ENCODE measurements around the gene TMIGD3.
A peak's percentile ranks its signal among the peaks of the same experiment; 100 is the strongest.

Gene TMIGD3

DNA sequence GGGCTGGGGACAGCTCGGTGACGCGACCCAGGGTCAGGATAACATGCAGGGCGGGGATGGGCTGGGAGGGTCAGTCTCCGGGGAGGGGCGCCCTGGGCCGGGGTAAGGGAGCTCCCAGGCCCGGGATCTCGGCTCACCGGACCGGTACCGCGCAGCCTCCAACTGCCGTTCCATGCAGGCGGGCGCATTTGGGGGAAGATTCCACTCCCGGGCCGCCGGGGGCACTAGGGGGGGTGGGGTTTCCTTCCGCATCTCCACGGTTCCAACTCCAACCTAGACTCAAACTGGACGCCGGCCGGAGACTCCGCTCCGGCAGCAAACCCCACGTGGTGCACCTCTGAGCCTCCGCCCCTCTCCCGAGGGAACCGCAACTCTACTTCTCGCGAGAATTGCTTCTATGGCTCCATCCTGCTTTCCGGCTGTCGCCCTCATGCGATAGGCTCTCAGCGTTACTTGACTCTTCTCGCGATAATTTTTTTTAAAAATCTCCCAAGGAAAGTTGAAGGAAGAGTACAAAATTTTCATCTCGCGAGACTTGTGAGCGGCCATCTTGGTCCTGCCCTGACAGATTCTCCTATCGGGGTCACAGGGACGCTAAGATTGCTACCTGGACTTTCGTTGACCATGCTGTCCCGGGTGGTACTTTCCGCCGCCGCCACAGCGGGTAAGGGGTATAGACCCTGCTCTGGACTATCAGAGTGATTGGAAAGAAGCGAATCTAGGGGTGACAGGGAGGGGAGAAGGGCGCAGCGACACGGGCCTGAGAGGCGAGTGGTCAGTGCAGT lies 54.3 kb downstream of the TMIGD3 start, which contains the start of the genes ATP5PB and WDR77:
ATP5PB (plus strand) TSS at position 547 of the 785 bp plus-strand sequence; CDS start at position 625, 78 bp downstream.
WDR77 (minus strand) TSS at position 339 of the 785 bp plus-strand sequence; CDS start at position 252, 87 bp downstream.
- Histone ChIP-seq H3K4me1 (ENCODE audit: control insufficient read depth, low read length) (peaks cover 44% of the 10 kb centered on the region), H3K27me3 (ENCODE audit: control insufficient read depth, low read length) (no peaks in the 10 kb centered on the region), H3K79me2 (ENCODE audit: control insufficient read depth, low read length) (peaks cover 92% of the 10 kb centered on the region), H3K9me3 (ENCODE audit: control insufficient read depth, insufficient read depth, low read length) (no peaks in the 10 kb centered on the region), H3K36me3 (ENCODE audit: control insufficient read depth, low read length) (peaks cover 83% of the 10 kb centered on the region), H3K4me2 (ENCODE audit: low read length) (peak within 1 kb of the TSS; percentile 77), H3K9me2 (replicated peaks; ENCODE audit: control insufficient read depth, low read length) (no peaks in the 10 kb centered on the region), H3F3A (ENCODE audit: control insufficient read depth, insufficient read depth) (peaks cover 3% of the 10 kb centered on the region; the same call in 1 of the 2 replicates), H3K27ac (ENCODE audit: low read depth, low read length) (peak within 1 kb of the TSS; percentile 53), H3K4me3 (ENCODE audit: low read length) (peak within 1 kb of the TSS; percentile 88), H4K20me1 (ENCODE audit: control insufficient read depth, insufficient read depth, low read depth, low read length) (peaks cover 9% of the 10 kb centered on the region; the same call in 1 of the 2 replicates)
- TF ChIP-seq EZH2phosphoT487 (IDR thresholded peaks at IDR 0.05; ENCODE audit: borderline replicate concordance, low read length): no peak
- TF ChIP-seq, protein P1, sequence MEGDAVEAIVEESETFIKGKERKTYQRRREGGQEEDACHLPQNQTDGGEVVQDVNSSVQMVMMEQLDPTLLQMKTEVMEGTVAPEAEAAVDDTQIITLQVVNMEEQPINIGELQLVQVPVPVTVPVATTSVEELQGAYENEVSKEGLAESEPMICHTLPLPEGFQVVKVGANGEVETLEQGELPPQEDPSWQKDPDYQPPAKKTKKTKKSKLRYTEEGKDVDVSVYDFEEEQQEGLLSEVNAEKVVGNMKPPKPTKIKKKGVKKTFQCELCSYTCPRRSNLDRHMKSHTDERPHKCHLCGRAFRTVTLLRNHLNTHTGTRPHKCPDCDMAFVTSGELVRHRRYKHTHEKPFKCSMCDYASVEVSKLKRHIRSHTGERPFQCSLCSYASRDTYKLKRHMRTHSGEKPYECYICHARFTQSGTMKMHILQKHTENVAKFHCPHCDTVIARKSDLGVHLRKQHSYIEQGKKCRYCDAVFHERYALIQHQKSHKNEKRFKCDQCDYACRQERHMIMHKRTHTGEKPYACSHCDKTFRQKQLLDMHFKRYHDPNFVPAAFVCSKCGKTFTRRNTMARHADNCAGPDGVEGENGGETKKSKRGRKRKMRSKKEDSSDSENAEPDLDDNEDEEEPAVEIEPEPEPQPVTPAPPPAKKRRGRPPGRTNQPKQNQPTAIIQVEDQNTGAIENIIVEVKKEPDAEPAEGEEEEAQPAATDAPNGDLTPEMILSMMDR (IDR thresholded peaks at IDR 0.05; ENCODE audit: low read depth, low read length, poor library complexity, severe bottlenecking): no peak

DNA sequence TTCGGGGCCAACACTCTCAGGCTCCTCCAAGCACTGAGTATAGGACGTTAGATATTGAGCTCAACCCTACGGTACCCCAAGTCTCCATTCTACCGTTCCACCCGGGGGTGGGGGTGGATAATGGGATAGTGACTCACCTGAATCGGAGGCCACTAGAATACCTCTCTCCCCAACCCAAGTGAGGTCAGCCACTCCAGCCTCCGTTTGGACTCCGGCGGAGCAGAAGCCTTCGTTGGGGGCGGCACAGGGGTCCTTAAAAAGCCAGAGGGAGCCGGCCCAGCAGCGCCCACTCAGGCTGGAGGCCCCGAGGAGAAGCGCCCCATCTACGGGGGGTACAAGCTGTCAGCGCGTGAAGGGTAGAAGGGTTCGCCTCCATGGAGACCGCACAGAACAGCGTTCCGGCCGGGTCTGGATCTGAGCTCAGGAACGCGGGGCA lies 54.9 kb downstream of the TMIGD3 start:
- peaks cover 83% of the 10 kb centered on the region for H3K36me3 ChIP-seq (ENCODE audit: control insufficient read depth, low read length)
- no peak for TF ChIP-seq EZH2phosphoT487 (IDR thresholded peaks at IDR 0.05; ENCODE audit: borderline replicate concordance, low read length)
- TF ChIP-seq, protein P1 (IDR thresholded peaks at IDR 0.05; ENCODE audit: low read depth, low read length, poor library complexity, severe bottlenecking): no peak

DNA sequence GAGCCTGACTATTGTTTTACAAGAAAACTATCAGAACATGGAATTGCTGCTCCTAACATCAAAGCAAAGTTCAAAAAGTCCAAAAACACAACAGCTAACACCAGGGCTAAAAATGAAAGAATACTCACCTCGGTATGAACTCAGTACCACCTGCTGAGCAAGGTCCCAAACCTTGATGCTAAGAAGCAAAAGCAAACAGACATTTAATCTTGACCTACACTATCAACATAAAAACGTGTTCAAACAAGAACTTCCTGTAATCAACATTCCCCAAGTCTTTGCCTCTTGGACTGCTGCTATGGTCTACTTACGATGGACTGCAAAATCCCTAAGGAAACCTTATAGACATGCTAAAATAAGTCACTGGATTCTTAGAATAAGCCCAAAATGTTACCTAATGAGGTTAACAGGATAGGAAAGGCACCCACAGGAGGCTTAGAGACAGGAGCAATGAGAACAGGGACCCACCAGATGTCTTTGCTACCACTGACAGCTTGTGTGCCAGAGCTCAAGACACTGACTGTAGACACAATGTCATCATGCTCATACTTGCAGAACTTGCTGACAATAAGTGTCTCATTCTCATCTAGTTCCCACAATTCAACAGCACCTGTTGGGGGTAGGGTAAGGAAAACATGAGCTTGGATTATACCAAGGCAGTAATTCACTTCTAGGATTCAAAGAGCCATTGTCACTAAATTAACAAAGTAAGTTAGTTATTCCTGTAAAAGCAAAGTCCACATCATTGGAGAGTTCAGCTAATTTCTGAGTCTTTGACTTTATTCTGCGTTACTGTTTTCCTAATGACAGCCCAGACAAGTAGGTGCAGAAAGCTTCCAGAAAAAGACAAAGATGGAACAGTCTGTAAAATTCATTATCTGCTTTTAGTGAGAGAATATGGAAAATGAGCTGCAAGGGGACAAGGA lies 56.2 kb downstream of the TMIGD3 start:
- TF ChIP-seq EZH2phosphoT487 (IDR thresholded peaks at IDR 0.05; ENCODE audit: borderline replicate concordance, low read length): no peak
- TF ChIP-seq, protein P1 (IDR thresholded peaks at IDR 0.05; ENCODE audit: low read depth, low read length, poor library complexity, severe bottlenecking): no peak
- Histone ChIP-seq H3K9me3 (ENCODE audit: control insufficient read depth, insufficient read depth, low read length) (no peaks in the 10 kb centered on the region), H3K36me3 (ENCODE audit: control insufficient read depth, low read length) (peaks cover 83% of the 10 kb centered on the region), H3K4me2 (ENCODE audit: low read length) (peak overlapping the region; percentile 58), H3K4me1 (ENCODE audit: control insufficient read depth, low read length) (peaks cover 37% of the 10 kb centered on the region), H3K9me2 (replicated peaks; ENCODE audit: control insufficient read depth, low read length) (no peaks in the 10 kb centered on the region), H4K20me1 (ENCODE audit: control insufficient read depth, insufficient read depth, low read depth, low read length) (peaks cover 4% of the 10 kb centered on the region; the same call in 1 of the 2 replicates), H3F3A (ENCODE audit: control insufficient read depth, insufficient read depth) (peaks cover 5% of the 10 kb centered on the region; the same call in 1 of the 2 replicates), H3K27ac (ENCODE audit: low read depth, low read length) (no peak overlapping the region), H3K79me2 (ENCODE audit: control insufficient read depth, low read length) (peaks cover 73% of the 10 kb centered on the region), H3K4me3 (ENCODE audit: low read length) (peak overlapping the region; percentile 88), H3K27me3 (ENCODE audit: control insufficient read depth, low read length) (no peaks in the 10 kb centered on the region)

More for the DNA sequence above, 54.9 kb downstream of the TMIGD3 start:
- Histone ChIP-seq H3K9me2 (replicated peaks; ENCODE audit: control insufficient read depth, low read length) (no peaks in the 10 kb centered on the region), H3K4me1 (ENCODE audit: control insufficient read depth, low read length) (peaks cover 42% of the 10 kb centered on the region), H3K27me3 (ENCODE audit: control insufficient read depth, low read length) (no peaks in the 10 kb centered on the region), H3K9me3 (ENCODE audit: control insufficient read depth, insufficient read depth, low read length) (no peaks in the 10 kb centered on the region), H3K79me2 (ENCODE audit: control insufficient read depth, low read length) (peaks cover 86% of the 10 kb centered on the region), H3K4me2 (ENCODE audit: low read length) (peak overlapping the region; percentile 58), H3K27ac (ENCODE audit: low read depth, low read length) (peak overlapping the region; percentile 19; the same call in 1 of the 2 replicates), H3K4me3 (ENCODE audit: low read length) (peak overlapping the region; percentile 88), H4K20me1 (ENCODE audit: control insufficient read depth, insufficient read depth, low read depth, low read length) (peaks cover 4% of the 10 kb centered on the region; the same call in 1 of the 2 replicates), H3F3A (ENCODE audit: control insufficient read depth, insufficient read depth) (peaks cover 5% of the 10 kb centered on the region; the same call in 1 of the 2 replicates)
